Measurements from ENCODE around the gene KCNE5. TPM values are rescaled to one million over a fixed set of nuclear protein-coding genes. Genes with fewer than 3 reads are reported as not detected.

KCNE5 gene, protein sequence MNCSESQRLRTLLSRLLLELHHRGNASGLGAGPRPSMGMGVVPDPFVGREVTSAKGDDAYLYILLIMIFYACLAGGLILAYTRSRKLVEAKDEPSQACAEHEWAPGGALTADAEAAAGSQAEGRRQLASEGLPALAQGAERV
- total RNA-seq: 0.13 TPM in 1 of 2 replicates, not detected in the other

DNA sequence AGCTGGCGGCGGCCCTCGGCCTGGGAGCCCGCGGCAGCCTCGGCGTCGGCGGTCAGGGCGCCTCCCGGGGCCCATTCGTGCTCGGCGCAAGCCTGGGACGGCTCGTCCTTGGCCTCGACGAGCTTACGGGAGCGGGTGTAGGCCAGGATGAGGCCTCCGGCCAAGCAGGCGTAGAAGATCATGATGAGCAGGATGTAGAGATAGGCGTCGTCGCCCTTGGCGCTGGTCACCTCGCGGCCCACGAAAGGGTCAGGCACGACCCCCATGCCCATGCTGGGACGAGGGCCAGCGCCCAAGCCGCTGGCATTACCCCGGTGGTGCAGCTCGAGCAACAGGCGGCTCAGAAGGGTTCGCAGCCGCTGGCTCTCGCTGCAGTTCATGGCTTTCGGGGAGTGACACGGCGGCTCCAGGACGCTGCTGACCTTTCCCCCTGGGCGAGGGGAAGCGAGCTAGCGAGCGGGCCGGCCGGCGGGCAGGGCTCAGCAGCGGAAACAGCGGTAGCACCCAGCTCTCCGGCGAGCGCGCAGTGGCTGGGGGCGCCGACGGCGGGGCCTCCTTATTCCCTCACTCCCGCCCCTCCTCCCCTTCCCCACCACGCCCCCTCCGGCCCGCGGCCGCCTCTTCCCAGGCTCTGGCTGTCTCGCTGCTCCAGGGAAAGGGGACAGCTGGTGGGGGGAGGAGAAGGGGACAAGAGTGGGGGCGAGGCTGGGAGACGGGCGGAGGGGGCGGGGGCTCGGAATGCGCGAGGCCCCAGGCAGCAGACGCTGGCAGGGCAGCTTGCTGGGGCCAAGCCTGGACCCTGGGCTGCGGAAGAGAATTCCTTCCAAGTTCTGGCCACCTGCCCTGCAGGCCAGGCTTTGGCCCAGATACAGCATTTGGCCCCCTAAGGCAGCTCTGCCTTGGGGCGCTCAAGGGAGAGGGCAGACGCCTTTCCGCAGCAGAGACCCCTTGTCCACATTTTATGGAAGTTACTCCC lies at the start of gene KCNE5:
TSS of gene KCNE5 (minus strand) at position 532 of the 976 bp plus-strand sequence. CDS start at position 380, 152 bp downstream.

Other genes starting within 250 kb of the KCNE5 start
- not detected in 2 replicates for gene GUCY2F, start 143.1 kb downstream of the KCNE5 start, total RNA-seq
- gene NXT2, start 88.3 kb downstream of the KCNE5 start, total RNA-seq: 2.0 and 4.1 TPM in 2 replicates
- gene ACSL4, start 108.1 kb upstream of the KCNE5 start, total RNA-seq: 44.6 and 58.2 TPM in 2 replicates